A549 treated with RU486 at 1 μM for 4 hours (cell line): ENCODE measurements around the gene RIOK3. TPM values are rescaled to one million over a fixed set of nuclear protein-coding genes. Genes with fewer than 3 reads are reported as not detected.

Experiments
- total RNA-seq: library from RNA; stranded (reverse); fragments of 200-300 nt; extraction: Qiagen RNA extraction; gene quantifications from 5 replicates; pipeline ENCODE4 v1.2.3, GENCODE V29; 2022; ENCODE audit warnings: low read depth

Gene RIOK3, protein sequence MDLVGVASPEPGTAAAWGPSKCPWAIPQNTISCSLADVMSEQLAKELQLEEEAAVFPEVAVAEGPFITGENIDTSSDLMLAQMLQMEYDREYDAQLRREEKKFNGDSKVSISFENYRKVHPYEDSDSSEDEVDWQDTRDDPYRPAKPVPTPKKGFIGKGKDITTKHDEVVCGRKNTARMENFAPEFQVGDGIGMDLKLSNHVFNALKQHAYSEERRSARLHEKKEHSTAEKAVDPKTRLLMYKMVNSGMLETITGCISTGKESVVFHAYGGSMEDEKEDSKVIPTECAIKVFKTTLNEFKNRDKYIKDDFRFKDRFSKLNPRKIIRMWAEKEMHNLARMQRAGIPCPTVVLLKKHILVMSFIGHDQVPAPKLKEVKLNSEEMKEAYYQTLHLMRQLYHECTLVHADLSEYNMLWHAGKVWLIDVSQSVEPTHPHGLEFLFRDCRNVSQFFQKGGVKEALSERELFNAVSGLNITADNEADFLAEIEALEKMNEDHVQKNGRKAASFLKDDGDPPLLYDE
- total RNA-seq, result 27.1 to 44.4 TPM (median 34.8 TPM) in 5 replicates

DNA sequence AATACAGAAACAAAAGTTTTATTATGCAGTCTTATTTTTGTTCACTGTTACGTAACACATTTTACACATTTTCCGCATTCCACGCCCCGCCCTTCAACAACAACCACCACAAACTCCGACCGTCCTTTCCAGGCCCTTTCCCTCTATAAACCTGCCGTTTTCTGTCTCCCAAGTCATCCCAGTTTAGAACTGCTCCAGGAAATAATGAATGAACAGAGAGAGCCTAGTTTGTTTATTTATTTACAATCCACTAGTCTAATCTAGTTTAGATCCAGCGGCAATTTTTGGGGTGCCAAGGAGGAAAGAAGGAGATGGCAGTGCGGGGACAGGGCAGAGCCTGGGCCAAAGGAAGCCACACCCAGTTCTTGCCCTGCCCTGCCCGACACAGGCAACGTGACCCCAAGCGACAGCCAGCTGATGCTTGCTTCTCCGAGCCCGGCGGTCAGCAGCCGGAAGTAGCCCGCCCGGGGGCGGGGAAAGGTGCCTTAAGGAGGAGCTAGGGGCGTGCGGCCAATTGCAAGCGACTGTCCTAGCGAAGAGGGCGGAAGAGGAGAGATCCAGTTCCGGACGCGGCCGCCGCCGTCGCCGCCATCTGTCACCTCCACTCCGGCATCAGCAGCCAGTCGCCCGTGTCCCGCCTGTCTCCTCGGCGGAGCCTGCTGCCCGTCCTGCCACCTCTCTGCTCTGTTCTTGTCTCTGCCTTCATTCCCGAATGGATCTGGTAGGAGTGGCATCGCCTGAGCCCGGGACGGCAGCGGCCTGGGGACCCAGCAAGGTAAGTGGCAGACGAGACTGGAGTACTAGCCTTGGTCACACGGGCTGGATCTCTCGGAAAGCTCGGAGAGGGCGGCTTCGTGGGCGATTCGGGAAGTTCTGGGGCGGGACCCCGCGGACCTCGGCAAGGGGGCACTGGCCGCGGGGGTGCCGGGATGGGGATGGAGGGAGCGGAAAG is at the start of gene RIOK3:
Gene RIOK3, plus strand, starts transcription at position 560 of the 952 bp plus-strand sequence. Its CDS starts 153 bp downstream, at position 713.

DNA sequence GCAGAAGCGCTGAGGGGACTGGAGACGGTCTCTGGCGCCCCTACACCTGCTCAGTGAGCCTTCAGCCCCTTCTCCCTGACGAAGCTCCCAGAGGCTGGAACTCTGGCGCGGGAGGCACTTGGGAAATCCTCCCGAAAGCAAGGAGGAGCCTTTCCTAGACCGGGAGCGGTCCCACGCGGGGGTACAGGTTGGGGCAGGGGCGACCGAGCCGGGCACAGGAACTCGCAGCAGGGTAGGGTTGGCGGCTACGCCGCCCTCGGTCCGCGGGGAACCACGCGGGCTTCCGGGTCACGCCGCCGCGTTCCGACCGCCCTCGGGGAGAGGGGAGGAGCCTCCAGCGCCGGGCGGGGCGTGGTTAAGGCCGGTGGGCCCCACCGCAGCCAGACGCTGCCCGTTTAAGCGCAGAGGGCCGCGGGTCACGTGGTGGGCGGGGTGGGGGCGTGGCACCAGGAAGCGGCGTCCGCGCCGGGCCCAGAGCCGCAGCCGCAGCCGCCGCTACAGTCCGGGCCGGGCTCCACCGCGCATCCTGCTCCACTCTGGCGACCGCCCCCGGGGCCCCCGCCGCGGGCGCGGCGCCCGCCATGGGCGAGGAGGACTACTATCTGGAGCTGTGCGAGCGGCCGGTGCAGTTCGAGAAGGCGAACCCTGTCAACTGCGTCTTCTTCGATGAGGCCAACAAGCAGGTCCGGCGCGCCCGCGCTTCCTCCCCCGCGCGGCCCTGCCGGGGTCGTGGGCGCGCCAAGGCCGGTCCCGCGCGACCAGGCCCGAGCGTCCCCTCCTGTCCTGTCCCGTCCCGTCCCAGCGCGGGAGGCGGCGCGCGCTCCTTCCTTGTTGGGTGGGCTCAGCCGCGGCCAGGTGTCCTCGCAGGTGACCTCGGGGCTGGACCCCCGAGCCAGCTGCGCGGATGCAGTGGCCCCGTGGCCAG is 50.2 kb downstream of the RIOK3 start, which contains the start of gene RMC1:
Gene RMC1, plus strand, starts transcription at position 474 of the 925 bp plus-strand sequence. Its CDS starts 108 bp downstream, at position 582.

Other genes with a start within 250 kb of the RIOK3 start
- gene RMC1, start 50.2 kb downstream of the RIOK3 start, total RNA-seq, result 12.5 to 15.5 TPM (median 14.7 TPM) in 5 replicates
- 72.0 to 111 TPM (median 92.2 TPM) in 5 replicates for gene NPC1, start 133.2 kb downstream of the RIOK3 start, total RNA-seq
- gene ANKRD29, start 209.6 kb downstream of the RIOK3 start, total RNA-seq, result 9.3 to 13.5 TPM (median 13.3 TPM) in 5 replicates
- gene LAMA3, start 236.2 kb downstream of the RIOK3 start, total RNA-seq, result 29.8 to 39.0 TPM (median 38.4 TPM) in 5 replicates